Stimulated activated CD8-positive, alpha-beta memory T cell treated with anti-CD3 and anti-CD28 coated beads, Interleukin-15, amount 100 ng/mL, for 4 hours (primary cell): Measurements from ENCODE around the gene WWOX.
"Not testable (repeated sequence)": the region's sequence is repeated elsewhere in the genome, so short reads cannot be mapped to it uniquely, and the experiment has no call there.

ENCODE experiments used
- DNase-seq, 2 donors: peaks; one replicate each; pipeline ENCODE4 v3.0.0-alpha.2; 2020; ENCODE audit warnings: low read depth in 2 of 2

The WWOX gene

DNA sequence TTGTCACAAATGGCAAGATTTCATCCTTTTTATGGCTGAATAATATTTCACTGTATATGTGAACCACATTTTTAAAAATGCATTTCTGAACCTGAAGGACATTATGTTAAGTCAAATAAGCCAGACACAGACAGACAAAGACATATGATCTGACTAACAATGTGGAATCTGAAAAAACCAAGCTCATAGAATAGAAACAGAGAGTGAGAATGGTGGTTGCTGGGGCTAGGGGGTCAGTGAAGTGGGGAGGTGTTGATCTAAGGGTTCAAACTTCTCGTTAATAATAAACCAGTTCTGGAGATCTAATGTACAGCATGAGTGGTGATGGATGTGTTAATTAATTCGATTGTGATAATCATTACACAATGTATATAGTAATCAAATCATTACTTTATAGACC, 475.1 kb downstream of the WWOX start:
- DNase-seq, result no peak

DNA sequence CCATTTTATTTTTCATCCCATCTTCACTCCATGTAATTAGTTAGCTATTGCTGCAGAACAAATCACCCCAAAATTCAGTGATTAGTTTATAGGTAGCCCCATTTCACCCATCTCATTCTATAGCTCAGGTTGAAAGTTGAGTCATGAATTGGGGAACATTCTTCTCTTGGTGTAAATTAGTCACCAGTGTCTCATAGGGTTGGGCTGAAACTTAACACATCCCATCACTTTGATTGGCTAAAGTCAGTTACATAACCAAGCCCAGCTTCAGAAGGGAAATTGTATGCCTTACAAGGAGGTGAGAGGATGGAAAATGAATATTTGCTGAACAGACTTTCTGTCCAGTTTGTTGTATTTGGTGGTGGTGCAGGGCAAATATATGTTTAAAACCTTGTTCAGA, 477.5 kb downstream of the WWOX start:
- no peak for DNase-seq

DNA sequence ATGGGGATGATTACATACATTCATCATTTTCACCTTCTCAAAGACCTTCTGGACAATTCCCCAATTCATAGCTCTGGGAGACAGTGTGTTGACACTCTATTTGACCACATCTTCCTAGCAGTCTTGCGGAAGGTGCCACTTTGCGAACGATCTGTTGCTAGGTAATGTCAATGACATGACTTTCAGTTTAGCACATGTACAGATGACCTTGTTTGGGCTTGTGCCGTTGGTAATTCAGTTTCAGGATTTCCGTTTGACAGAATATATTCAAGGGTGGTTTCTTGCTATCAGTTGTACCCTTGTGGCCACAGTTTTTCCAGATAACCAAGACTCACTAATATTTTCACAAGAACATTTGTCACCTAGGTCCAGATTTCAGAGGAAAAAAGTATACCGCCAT, 478.2 kb downstream of the WWOX start:
- no peak for DNase-seq

DNA sequence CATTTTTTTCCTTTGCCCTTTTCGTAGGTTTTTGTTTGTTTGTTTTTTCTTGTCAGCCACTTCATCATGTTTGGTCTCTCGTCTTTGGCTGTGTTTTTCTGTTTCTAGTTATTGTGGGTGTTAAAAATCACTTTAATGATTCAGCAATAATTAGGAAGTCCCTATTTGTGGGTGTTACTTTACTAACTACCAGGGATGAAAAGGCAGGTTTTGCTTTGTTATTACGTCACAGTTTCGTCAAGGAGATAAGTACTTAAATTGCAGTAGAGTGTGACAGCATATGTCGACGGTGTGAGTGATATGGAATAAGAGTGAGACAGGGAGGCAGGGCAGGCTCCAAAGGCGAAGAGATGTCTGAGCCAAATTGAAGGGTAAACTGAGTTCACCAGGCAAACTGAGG, 479.6 kb downstream of the WWOX start:
- DNase-seq, result no peak

DNA sequence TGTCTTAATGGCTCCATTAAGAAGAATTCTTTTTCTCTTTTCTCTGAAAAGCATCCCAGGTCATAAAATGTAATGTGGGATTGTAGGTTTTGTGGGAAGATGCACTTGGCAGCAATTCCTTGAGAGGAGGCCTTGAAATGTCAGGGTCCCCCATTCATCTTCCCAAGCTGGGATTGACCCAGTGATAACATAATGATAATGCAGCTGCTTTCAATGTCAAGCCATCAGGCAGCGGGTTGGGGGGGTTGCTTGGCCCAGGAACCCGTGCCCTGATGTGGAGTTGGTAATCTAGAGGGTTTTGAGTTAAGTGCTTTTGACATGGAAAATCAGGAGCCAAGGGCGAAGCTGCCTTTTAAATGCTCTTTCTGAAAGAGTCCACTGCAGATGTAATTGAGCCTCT, 484.0 kb downstream of the WWOX start:
- no peak for DNase-seq

DNA sequence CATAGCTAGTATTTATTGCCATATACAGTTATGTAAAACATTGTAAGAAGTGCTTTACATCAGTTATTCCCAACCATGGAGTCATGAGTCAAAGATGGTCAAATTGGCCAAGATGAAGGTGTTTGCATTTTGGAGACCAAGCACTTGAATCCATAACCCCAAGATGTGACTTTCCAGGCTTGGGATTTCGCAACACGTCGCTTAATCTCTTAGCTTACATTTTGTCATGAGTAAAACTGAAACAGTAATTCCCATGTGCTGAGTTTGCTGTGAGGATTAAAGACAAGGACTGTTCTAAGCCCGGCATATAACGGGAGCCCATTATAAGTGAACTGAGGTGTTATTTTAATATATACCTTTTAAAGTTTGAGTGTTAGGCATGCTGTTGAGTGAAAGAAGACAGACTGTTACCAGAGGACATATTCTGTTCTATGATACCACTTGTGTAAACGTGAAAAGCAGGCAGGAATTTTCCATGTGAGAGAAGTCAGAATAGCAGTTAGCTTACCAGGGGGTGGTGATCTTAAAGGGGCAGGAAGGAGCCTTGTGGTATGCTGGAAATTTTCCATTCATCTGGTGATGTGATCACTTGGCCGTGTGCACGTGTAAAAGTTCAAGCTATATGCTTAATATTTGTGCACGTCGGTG, 484.9 kb downstream of the WWOX start:
- DNase-seq, result no peak

DNA sequence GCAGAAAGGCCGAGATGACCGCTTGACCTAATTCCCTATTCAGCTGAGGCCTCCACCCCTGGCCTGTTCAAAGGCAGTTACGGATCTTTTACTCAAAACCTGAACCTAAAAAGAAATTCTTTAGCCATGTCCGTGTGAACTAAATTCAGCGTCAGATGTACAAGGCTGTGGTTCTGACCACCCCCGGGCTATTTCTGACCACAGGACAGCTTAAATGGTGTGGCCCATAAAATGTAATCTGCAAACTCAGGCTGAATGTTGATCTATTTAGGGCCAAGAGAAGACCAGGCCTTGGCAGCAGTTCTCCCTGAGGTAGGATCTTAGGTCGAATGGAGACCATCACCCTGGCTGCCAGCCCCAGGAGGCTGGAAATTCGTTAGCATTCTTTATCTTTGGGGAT, 485.5 kb downstream of the WWOX start:
- DNase-seq, result no peak

DNA sequence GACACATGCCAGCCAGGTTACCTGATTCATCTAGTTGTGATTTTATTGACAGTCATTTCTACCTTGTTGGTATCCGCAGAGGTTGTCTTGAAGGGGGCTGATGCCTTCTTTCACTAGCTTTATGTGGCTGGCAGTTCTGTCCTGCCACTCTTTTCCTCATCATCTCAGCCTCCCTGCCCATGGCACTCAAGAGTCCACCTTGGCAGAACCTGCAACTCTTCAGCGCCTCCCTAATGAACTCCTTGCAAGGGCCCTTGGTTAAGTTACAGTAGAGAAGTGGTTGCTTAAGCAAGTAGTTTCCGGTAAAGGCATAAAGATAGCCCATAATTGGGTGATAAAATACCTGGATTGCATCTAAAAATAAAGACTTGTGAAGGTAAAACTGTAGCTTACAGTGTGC, 489.9 kb downstream of the WWOX start:
- no peak for DNase-seq

DNA sequence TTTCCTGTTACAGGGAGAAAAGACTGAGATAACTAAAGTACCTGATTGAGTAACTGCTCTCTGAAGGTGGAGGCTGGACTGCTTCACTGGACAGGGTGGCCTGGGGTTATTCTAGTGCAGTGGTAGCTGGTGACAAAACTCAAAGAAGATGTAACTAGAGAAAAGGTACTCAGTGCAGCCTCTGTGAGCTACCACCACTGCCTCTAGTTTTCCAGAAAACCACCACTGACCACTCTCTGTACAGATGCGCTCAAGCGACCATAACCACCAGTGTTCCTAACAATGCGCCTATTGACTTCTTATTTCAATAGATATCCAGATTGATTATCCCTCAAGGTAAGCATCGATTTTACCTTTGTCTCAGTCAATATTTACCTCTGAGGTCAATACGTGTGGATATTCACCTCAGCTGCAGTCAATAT, 492.2 kb downstream of the WWOX start:
- no peak for DNase-seq

DNA sequence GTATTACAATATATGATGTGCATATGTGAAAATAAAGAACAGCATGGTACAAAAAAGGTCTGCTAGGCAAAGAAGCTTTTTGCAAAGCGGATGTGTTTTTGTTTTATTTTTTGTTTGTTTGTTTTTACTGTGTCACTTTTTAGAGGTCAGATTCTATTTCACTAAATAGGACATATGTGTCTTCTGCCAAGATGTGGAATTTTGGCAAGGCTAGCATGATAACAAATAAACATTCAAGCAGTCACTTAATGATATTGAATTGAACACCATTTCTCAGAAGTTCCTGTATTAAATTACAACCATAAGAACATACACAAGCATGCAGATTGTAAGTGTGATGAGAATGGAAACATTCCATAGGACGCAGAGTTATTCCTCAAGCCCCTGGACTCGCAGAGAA, 492.7 kb downstream of the WWOX start:
- no peak for DNase-seq

DNA sequence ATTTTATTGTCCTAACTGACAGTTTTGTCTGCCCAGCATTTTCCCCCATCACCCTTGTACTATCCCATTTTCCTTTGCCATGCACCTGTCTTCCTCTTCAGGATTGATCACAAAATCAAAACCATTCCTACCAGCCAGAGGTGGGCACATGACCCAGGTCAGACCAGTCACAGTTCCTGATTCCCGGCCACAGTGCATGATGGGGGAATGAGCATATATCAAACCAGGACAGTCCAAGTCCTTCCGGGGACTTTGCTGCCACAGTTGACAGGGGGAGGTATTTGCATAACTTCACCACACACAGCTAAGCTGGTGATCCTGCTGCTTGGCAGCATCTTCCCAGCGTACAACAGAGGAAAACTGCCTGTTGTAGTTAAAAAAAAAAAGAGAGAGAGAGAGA, 493.9 kb downstream of the WWOX start:
- DNase-seq, result no peak

DNA sequence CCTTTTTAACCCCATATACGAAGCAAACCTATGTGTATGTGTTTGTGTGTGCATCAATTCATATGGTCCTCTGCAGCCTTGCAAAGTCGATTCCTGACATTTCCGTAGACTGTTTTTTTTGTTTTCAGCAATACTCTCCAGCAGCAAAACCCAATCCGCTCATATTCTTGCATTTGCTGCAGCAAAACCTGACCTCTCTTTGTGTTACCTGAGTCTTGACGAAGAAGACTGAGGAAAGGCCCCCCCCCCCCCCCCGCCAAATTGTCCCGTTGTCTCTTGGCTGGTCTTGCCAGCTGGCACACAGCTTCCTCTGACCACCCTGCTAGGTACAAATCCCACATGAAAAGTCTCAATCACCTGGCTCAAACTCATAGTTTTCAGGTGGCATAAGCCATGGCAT, 494.7 kb downstream of the WWOX start:
- DNase-seq, result no peak

DNA sequence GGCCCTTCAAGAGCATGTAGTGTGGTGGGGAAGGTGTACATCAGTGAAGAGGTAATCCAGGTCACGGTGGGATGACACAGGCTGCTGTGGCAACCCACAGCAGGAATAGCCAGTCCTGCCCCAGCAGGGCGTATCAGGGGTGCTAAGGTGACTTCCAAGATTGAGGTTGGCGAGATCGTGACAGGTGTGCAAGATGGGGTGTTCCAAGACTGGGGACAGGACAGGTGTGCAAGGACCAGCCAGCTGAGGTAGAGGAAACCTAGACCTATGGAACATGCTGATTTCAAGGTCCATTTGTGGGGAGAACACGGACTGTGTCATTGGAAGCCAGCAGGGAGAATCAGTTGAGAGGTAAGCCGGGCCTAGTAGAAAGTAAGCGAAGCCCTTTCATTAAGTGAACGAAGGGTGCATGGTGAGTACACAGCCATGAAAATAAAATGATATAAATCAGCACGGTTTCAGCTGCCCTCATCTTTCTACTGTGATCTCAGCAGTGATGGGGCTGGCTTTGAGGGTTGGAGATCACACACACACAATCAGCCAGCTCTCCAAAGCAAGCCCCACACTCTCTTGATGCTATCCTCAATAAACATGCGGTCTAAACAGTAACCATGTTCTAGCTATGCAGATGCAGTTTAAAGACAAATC, 497.0 kb downstream of the WWOX start:
- no peak for DNase-seq

DNA sequence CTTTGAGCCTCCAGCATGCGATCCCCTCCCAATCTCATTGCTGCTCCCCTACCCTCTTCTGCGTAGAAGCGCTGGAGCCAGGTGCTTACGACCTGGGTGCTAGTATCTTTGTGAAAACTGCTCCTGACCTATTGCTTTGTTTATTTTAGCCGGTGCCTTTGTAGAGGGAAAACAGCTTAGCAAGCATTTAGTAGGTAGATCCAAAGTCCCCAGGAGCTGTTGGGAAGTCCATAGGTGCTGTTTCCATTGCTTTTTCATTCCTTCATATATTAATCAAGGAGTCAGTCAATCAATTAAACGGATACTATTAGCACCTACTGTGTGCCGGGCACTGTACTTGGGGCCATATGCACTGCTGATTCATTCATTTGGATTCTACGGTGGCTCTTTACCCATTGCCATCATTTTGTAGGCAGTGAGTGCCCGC, 497.6 kb downstream of the WWOX start:
- no peak for DNase-seq

DNA sequence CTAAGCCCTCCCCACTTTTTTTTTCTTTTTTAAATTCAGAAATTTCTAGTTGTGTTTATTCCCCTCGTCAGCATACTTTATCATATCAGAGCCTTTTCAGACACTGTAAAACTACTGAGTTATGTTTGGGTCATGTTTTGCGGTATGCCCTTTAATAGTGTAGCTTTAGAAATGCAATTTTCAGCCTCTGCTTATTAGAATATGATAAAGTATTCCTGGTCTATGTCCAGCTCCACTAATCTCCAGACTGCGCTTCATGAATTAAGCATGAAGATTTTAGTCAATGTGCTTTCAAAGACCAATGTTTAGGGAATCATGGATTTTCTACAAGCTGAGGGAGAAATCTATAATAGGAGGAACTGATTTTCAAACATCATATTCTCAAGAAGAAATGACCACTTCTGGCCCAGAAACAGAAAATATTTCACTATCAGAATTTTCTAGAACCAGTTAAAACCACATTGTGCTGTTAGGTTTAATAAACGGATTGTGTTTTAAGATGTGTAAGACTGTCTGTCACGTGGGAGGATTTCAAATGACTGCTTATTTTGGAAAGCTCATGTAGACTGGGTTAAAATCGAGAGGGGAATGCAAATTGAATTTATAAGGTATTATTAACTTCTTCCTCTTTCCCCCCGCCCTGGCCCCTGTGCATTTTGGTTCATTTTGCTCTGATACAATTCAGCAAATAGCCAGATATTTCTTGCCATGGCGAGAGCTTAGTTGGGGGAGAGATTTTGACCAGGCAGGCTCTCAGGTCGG, 498.5 kb downstream of the WWOX start:
- DNase-seq, result no peak

DNA sequence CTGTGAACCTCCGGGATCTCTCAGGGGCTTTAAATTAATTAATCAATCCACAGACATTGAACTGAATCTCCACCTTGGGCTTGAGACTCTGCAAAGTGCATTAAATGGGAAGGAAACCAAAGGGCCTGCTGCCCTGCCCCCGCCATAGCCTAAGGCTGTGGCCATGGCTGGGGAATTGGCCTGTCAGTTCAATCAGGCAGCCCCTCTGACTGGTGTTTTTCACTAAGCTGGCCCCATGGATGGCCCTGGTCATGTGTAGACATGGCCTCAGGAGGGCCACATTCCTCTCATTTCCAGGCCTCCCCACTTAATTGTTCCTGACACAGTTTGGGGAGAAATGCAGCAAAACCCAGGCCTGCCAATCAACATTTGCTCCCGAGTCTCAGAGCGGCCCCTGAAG, 499.8 kb downstream of the WWOX start:
- DNase-seq, result no peak

DNA sequence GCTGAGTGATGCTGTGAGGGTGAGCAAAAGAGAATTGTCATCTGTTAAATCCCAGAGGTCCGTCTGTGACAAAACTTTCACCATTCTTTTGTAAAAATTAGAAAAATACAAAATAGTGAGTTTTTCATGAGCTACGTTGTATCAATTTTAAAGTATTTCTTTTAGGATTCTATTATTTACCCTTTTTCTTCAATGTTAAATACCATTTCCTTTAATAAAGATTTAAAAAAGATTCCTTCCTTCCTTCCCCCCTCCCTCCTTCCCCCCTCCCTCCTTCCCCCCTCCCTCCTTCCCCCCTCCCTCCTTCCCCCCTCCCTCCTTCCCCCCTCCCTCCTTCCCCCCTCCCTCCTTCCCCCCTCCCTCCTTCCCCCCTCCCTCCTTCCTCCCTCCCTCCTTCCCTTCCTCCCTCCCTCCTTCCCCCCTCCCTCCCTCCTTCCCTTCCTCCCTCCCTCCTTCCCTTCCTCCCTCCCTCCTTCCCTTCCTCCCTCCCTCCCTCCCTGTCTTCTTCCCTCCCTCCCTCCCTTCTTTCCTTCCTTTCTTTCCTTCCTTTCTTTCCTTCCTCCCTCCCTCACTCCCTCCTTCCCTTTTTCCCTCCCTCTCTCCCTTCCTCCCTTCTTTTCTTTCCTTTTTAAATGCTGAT, 505.1 kb downstream of the WWOX start:
- DNase-seq, result not testable (repeated sequence)

DNA sequence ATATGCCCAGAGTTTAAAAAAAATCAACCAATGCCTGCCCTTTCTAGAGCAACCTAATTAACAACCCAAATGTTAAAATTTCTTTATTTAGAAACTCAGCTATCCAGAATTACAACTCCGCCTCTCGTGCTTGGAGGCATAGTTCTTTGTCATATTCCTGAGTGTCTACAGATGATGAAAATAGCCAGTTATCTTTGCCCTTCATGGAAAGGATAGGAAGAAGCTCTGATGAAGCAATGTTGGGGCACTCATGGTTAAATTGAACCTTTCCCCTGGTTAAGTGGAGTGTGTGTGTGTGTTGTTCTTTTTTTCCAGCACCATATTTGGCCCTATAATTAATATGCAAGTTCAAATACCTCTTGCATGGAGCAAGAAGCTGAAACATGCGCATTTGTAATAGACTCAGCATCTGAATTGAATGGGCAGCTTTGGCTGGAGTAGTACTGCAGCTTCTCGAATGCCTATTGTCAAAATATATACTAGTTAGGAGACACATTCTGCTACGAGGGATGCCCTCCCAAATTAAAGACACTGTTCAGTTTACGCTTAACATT, 506.2 kb downstream of the WWOX start:
- DNase-seq, result no peak

DNA sequence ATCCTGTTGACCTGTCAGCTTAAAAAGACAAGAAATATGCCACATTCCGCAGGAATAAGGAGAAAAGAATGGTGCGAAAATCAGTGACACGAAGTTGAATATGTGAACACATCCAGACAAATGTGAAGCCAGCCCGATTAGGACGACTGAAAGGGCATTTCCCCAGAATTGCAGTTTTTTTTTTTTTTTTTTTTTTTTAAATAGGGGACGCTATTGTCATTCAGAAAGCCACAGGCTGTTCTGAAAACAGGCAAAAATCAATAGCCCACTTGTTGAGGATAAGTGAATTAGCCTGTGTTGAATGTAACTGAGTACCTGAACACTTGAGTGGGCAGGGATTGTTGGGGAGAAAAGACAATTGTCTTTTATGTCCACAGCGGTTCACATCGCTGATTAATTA, 507.1 kb downstream of the WWOX start:
- no peak for DNase-seq

DNA sequence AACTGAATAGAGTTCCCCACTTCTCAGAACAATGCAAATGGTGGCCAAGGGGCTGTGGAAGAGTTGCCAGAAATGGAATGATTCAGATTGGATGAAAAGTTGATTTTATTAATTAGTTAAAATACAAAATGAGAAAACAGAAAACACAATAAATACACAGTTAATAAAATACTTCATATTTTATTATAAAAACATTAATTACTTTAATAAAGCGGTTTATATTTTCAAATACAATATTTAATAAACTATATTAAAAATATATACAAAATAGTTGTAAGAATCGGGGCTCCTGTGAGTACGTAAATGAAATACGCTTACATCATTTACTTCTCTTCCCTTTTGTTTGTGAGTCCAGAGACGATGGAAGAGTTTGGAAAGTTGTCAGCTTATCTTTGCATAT, 507.6 kb downstream of the WWOX start:
- no peak for DNase-seq

DNA sequence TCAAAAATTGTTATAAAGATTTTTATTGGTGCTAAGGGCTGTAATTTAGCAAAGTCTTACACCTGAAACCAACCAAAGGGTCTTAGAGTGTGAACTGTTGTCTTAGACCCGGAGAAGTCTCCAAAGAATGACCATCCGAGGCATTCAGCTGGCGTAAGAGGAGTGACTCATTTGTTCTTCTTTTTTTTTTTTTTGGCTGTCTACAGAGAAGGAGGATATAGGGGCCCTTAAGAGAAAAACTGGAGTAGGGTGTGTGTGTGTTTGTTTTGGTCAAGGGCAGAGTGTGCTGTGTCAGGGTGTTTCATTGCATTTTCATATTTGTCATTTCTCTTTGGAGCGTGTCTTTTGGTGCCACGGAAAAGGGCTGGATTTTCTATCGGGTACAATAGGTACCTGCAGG, 508.0 kb downstream of the WWOX start:
- no peak for DNase-seq

DNA sequence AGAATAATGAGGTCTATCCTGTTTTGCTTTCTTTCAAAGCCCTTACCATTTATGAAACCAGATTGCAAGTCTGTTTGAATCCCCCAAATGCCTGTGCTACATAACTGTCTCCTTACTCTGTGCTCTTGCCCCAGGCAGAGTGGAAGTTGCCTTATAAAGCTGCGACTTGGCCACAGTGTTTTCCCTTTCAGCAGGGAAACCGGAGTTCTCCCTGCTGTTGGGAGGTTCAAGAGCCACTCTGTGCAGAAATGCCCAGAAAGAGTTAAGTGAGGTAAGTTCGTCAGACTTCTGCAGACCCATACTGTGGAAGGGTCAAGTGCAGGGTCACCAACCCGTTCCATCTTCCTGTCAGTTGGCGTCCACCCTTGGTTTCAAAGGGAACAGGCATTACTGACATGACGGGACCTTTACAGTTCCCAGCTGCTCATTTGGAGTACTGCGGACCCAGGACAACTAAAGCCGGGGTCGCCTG, 508.9 kb downstream of the WWOX start:
- DNase-seq, result no peak
